Bronchial epithelial cell (primary cell): ENCODE results near the gene RHOB. TPM values are rescaled to one million over a fixed set of nuclear protein-coding genes. Genes with fewer than 3 reads are reported as not detected.
"Not testable (repeated sequence)": the region's sequence is repeated elsewhere in the genome, so short reads cannot be mapped to it uniquely, and the experiment has no call there.

Experiments used
- DNase-seq: peaks from one replicate; pipeline ENCODE4 v3.0.0-alpha.2; 2010; ENCODE audit warnings: low read depth
- FAIRE-seq: peaks from 2 replicates; lab custom pipeline; 2011; peaks lifted over from hg19 to GRCh38; lab: Jason Lieb, UNC
- H3K27me3 ChIP-seq: 2 replicates; pipeline ENCODE4 v1.5.1; 2011; ENCODE audit warnings: low read length; ENCODE audit not compliant: control insufficient read depth, insufficient read depth
- H3K36me3 ChIP-seq: 2 replicates; pipeline ENCODE4 v1.5.1; 2011; ENCODE audit warnings: low read length; ENCODE audit not compliant: control insufficient read depth, insufficient read depth
- H3K4me3 ChIP-seq: 2 replicates; pipeline ENCODE4 v1.5.1; 2011; ENCODE audit warnings: mild to moderate bottlenecking, low read depth, low read length, control low read depth
- CTCF ChIP-seq: IDR thresholded peaks from 2 replicates; pipeline ENCODE4 v1.5.1; 2011; ENCODE audit warnings: mild to moderate bottlenecking, moderate library complexity, low read length, control low read depth, inconsistent platforms; ENCODE audit not compliant: insufficient read depth, severe bottlenecking
- total RNA-seq: library from RNA; depleted of rRNA; stranded (reverse); fragments of >200 nt; gene quantifications from 2 replicates; pipeline ENCODE4 v1.2.1, GENCODE V29; 2014

RHOB gene
- total RNA-seq, 1 donor from 2014 or later: 51.9 TPM

GRCh38 chr2:20431301-20431698 is 15.6 kb upstream of the RHOB start:
- no peak for FAIRE-seq
- H3K27me3 ChIP-seq: no peaks in the 10 kb centered on the region
- TF ChIP-seq CTCF: no peak
- H3K36me3 ChIP-seq: no peaks in the 10 kb centered on the region
- no peak overlapping the region for H3K4me3 ChIP-seq
- DNase-seq: no peak

GRCh38 chr2:20431772-20432171 is 15.1 kb upstream of the RHOB start:
- FAIRE-seq (no peak), DNase-seq (no peak)
- no peak overlapping the region for H3K4me3 ChIP-seq
- no peak for TF ChIP-seq CTCF
- no peaks in the 10 kb centered on the region for H3K36me3 ChIP-seq
- no peaks in the 10 kb centered on the region for H3K27me3 ChIP-seq

GRCh38 chr2:20432714-20433113 is 14.2 kb upstream of the RHOB start:
- Histone ChIP-seq H3K27me3 (no peaks in the 10 kb centered on the region), H3K4me3 (no peak overlapping the region), H3K36me3 (no peaks in the 10 kb centered on the region)
- no peak for DNase-seq
- FAIRE-seq: no peak
- TF ChIP-seq CTCF: no peak

GRCh38 chr2:20433249-20433648 is 13.6 kb upstream of the RHOB start:
- H3K36me3 ChIP-seq: no peaks in the 10 kb centered on the region
- no peak overlapping the region for H3K4me3 ChIP-seq
- TF ChIP-seq CTCF: no peak
- H3K27me3 ChIP-seq: no peaks in the 10 kb centered on the region
- FAIRE-seq (no peak), DNase-seq (no peak)

GRCh38 chr2:20433946-20434553 is 12.8 kb upstream of the RHOB start:
- Histone ChIP-seq H3K36me3 (no peaks in the 10 kb centered on the region), H3K27me3 (no peaks in the 10 kb centered on the region), H3K4me3 (no peak overlapping the region)
- FAIRE-seq (no peak), DNase-seq (no peak)
- TF ChIP-seq CTCF: no peak

- no peak for TF ChIP-seq CTCF
- DNase-seq: peak; percentile 52
- no peak for FAIRE-seq
Observed at GRCh38 chr2:20434588-20435294, 12.1 kb upstream of the RHOB start.

GRCh38 chr2:20435456-20435855 is 11.4 kb upstream of the RHOB start:
- not testable (repeated sequence) for H3K4me3 ChIP-seq, H3K36me3 ChIP-seq, H3K27me3 ChIP-seq, DNase-seq, FAIRE-seq

More at GRCh38 chr2:20434588-20435294, 12.1 kb upstream of the RHOB start:
- H3K27me3 ChIP-seq: no peaks in the 10 kb centered on the region
- H3K36me3 ChIP-seq: no peaks in the 10 kb centered on the region
- no peak overlapping the region for H3K4me3 ChIP-seq
